Dermis blood vessel endothelial cell (primary cell): Measurements from ENCODE around the gene ALCAM. TPM values are rescaled to one million over a fixed set of nuclear protein-coding genes. Genes with fewer than 3 reads are reported as not detected.

Experiments used
- DNase-seq: peaks from one replicate; pipeline ENCODE4 v3.0.0; 2010
- total RNA-seq: library from RNA; depleted of rRNA; stranded (reverse); fragments of >200 nt; gene quantifications from 2 replicates; pipeline ENCODE4 v1.2.3, GENCODE V29; 2014

Gene ALCAM
- total RNA-seq, 1 donor from 2014 or later: 49.7 TPM

DNA sequence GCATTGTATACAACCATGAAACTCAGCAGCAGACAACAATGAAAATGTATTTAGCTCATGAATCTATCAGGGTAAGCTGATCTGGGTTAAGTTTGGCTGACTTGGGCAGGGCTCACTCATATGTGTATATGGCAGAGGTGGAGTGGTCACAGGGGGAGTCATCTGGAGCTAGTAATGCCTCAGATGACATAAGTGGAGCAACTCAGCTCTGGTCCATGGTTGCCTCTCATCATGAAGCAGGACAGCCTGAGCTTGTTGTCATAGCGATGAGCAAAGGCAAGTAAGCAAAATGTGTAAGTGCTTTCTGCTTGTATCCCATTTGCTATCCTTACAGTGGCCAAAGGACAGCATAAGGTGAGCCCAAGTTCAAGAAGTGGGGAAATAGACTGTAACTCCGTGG lies 64.5 kb downstream of the ALCAM start:
- no peak for DNase-seq

DNA sequence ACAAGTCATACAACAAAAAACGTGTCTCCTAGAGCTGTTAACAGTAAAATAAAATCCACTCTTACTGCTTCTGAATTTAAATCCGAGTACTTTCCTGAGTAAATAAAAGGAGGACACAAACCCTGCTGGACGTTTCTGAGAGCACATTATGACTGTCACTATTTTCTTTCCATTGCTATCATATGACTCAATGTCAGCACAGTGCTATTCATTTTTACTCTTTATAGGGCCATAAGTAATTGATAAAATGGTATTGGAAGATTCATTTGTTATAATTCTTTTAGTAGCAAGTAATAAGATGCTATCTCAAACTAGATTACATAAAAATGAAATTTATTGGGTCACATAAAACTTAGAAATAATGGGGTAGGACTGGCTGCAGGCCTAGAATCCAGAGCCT lies 68.6 kb downstream of the ALCAM start:
- no peak for DNase-seq

GRCh38 chr3:105436687-105437086 lies 70.0 kb downstream of the ALCAM start:
- DNase-seq: no peak

GRCh38 chr3:105440113-105440512 lies 73.4 kb downstream of the ALCAM start:
- DNase-seq: no peak

- no peak for DNase-seq
Measured at GRCh38 chr3:105444725-105445124, 78.0 kb downstream of the ALCAM start.

DNA sequence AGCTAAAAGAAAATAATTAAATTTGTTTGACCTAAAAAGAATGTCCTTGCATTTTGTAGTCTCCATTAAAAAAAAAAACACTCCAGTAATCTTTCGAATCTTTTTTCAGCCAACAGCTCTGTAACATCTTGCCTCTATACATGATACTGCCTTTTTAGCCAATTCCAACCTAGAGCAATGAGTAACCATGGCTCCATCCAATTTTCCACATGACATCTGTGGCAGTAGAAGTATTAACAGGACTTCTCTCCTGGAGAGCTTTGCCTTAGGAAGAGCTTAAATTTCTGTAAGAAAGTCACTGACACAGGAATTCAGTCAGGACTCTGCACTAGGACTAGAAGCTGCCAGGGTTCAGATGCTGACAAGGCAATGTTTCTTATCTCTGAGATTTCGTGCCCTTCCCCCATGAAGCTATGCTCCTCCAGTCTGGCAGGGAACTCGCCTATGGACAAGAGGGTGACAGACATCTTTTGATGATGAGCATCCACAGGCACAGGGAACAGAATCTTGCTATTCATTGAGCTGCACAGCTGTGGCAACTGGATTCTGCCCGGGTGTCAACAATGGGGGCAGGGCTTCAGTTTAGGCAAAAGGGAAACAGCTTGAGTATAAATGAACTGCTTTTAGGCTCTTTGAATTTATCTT lies 81.8 kb downstream of the ALCAM start:
- DNase-seq: no peak

DNA sequence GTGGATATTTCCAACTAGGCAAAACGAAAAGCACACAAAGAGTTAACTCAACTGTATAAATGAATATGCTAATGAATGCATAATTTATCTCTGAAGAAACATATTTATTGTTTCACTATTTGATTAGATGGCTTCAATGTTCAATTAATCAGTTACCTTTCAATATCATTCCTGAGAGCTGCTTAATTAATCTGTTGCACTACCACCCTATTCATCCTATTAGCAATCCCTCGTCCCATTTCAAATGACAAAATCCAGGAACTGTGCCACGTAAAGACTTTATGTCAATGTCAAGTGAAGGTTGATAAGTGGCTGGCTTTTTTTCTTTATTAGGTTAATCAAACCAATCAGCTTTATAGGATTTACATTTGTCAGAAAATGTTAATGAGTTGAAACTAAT lies 82.7 kb downstream of the ALCAM start:
- DNase-seq: no peak

GRCh38 chr3:105456017-105456416 lies 89.3 kb downstream of the ALCAM start:
- no peak for DNase-seq

DNA sequence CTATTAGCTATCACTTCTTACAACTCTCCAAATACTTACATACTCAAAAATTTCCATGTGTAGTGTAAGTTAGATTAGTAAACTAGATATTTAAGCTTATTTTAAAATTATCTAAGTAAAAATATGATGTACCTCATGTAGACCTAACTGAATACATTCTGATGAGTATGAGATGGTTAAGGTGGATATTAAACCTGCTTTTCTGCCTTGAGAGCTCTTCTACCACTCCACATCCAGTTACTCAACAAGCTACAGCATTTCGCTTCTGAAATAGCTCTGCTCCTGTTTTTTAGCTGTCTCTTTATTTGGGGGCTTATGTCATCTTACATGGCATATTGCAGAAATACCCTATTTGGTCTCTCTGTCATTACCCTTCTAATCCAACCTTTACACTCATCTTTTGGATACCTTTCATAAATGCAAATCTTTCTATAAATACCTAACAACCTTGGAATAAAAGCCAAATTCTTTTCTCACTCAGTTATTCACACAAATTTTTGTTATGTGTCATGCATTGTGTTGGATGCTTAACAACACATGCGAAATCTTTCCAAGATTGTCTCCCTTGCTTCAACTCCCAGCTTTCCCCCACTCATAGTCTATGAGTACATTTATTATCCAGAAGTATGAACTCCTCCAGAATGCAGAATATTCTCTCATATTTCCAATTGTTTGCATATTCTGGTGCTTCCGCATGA lies 92.0 kb downstream of the ALCAM start:
- DNase-seq: no peak

GRCh38 chr3:105459566-105460290 lies 93.0 kb downstream of the ALCAM start:
- DNase-seq: peak; percentile 12

DNA sequence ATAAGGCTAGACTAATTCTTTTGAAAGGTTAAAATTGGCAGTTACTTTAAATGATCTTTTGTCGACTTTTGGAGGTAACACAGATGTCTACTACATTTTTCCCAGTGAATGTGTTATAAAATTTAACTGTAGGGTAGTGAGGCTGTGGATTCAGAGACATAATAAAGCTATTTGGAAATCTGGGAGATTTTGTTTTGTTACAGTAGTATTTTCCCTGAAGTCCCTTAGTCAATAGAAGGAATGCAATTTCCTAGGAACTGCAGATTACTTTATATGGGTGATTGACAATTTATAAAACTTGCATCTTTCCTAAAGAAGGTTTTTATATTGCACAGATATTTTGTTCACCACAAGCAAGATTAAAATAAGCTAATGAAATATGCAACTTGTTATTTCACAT lies 96.9 kb downstream of the ALCAM start:
- DNase-seq: no peak

GRCh38 chr3:105465251-105465853 lies 98.6 kb downstream of the ALCAM start:
- no peak for DNase-seq

GRCh38 chr3:105466072-105466471 lies 99.4 kb downstream of the ALCAM start:
- no peak for DNase-seq

GRCh38 chr3:105466495-105467404 lies 100.0 kb downstream of the ALCAM start:
- DNase-seq: no peak

DNA sequence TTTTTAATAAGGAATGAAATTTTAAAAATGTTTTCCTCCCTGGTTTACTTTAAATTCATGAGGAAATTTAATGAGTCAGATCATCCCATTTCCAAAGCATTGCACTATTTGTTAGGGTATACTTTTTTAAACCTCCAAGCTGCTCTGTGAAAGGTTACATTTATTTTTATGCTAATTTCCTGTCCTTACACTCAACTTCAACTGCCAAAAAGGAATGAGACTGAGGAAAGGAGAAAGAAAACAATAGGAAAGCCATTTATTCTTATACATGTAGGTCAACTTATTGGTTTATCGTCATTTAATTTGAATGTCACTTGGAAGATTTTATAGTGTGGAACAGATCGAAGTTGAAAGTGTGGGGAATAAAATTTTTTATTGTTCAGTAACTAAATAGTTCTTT lies 104.1 kb downstream of the ALCAM start:
- DNase-seq: no peak

DNA sequence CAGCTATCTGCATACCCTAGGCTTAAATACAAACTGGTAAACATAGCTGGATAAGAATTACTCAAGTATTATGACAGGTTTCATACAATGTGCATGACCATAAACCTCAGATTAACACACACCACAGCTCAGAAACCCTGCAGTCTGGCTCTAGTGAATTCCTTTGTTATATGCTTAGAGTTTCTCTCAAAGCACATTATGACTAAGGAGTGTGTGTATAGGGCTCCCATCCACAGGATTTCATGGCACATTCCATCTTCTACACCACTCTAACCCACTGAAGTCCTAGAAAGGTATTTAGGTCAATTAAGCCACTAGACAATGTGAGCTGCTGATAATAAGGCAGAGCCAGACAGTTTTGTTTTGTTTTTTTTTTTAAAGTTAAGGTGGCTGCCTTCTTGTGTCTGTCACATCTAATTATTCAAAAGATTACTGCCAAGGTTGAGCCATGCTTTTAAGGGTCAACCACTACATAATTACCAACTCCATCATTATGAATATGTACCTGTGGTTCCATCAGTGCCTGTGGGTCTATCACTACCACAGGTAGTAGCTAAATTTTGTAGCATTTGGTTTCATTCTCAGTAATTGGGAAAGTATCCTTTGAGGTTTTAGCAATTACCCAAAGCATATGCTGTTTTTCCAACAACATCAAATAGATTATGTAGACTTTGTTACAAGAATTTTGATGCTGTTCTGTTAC lies 107.0 kb downstream of the ALCAM start:
- DNase-seq: peak; percentile 16

GRCh38 chr3:105480768-105481167 lies 114.1 kb downstream of the ALCAM start:
- no peak for DNase-seq

GRCh38 chr3:105483476-105483875 lies 116.8 kb downstream of the ALCAM start:
- DNase-seq: no peak

DNA sequence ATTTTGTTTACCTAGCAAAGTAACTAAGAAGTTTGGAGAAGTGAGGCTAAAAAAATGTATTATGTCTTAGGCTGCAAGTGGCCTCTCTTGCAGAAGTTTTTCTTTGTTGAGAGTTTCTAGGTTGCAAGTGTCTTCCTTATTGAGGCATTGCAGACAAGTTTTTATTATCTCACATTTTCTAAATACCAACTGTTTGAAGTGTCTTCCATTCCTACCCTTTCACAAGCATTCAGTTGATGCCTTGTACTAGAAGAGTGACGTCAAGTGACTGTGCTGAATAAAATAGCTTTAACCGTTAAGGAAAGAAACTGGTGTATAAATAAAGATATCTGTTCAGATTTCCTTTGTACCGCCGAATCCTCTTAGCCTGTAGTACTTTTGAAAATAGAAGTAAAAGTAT lies 123.3 kb downstream of the ALCAM start:
- no peak for DNase-seq

DNA sequence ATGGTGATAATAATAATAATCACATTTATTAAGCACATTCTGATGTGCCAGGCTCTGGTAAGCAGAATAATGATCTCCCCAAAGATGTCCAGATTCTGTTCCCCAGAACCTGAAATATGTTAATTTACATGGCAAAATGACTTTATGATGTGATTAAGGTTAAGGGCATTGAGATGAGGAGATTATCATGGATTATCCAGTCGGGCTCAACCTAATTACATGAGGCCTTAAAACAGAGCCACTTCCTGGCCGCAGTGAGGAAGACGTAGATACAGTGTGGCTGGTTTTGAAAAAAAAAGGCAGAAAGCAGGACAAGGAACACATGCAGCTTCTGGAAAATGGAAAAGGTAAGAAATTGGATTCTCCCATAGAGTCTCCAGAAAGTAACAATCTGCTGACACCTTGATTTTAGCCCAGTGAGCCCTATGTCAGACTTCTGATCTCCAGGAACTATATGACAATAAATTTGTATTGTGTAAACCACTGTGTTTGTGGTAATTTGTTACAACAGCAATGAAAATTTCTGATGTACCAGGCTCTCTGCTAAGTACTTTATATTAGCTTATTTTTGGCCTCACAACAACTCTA lies 126.7 kb downstream of the ALCAM start:
- no peak for DNase-seq

- no peak for DNase-seq
Measured at GRCh38 chr3:105495021-105495420, 128.3 kb downstream of the ALCAM start.
